T-helper 1 cell treated with Interleukin-12 subunit alpha and Interleukin-12 subunit beta and Interleukin-4 antibody, amounts not matched to agents 30 ng/mL and 1 ng/mL, for 36 hours (primary cell): Measurements from ENCODE around the gene TIGD2. TPM values are rescaled to one million over a fixed set of nuclear protein-coding genes. Genes with fewer than 3 reads are reported as not detected.

Experiments used
- intact Hi-C: fragments of 100-400 bp; cut with micrococcal nuclease; formaldehyde crosslinking; loops from one replicate; pipeline ENCODE4 v1.15.1; 2024
- total RNA-seq: library from RNA; stranded (reverse); gene quantifications from 2 replicates; pipeline ENCODE4 v1.2.3, GENCODE V29; 2022

Gene TIGD2
- total RNA-seq, result 3.3 and 4.1 TPM in 2 replicates

GRCh38 chr4:89110986-89111832, at the start of gene TIGD2:
Gene TIGD2 (plus strand): TSS chr4:89111533. CDS start chr4:89112975, 1,442 bp downstream.
- intact Hi-C loops, result loop anchor here (1.0 to 5.0 kb wide), 19 partner anchors 87 to 1889 kb away; partner anchors contain the start of genes HERC3, HERC5, HSD17B11 and KLHL8

GRCh38 chr4:89064848-89065247, 46.5 kb upstream of the TIGD2 start:
- intact Hi-C loops, result no loop called here

- intact Hi-C loops, result no loop called here
Measured at GRCh38 chr4:89067417-89067816, 43.9 kb upstream of the TIGD2 start.

GRCh38 chr4:89069481-89069880, 41.9 kb upstream of the TIGD2 start:
- intact Hi-C loops, result no loop called here

GRCh38 chr4:89070041-89070440, 41.3 kb upstream of the TIGD2 start:
- intact Hi-C loops, result no loop called here

GRCh38 chr4:89071311-89071710, 40.0 kb upstream of the TIGD2 start:
- intact Hi-C loops, result no loop called here

- intact Hi-C loops, result no loop called here
Measured at GRCh38 chr4:89072921-89073320, 38.4 kb upstream of the TIGD2 start.

- intact Hi-C loops, result no loop called here
Measured at GRCh38 chr4:89077761-89078160, 33.6 kb upstream of the TIGD2 start.

- intact Hi-C loops, result no loop called here
Measured at GRCh38 chr4:89078300-89078699, 33.0 kb upstream of the TIGD2 start.

GRCh38 chr4:89099034-89099433, 12.3 kb upstream of the TIGD2 start:
- intact Hi-C loops, result no loop called here

- intact Hi-C loops, result no loop called here
Measured at GRCh38 chr4:89099471-89099870, 11.9 kb upstream of the TIGD2 start.

- intact Hi-C loops, result no loop called here
Measured at GRCh38 chr4:89100853-89101252, 10.5 kb upstream of the TIGD2 start.

GRCh38 chr4:89101256-89102161, 9.8 kb upstream of the TIGD2 start:
- intact Hi-C loops, result no loop called here

- intact Hi-C loops, result no loop called here
Measured at GRCh38 chr4:89105726-89106125, 5.6 kb upstream of the TIGD2 start.

GRCh38 chr4:89108091-89108490, 3.2 kb upstream of the TIGD2 start:
- intact Hi-C loops, result no loop called here

- intact Hi-C loops, result loop anchor here (2.0 to 5.0 kb wide), 10 partner anchors 117 to 1888 kb away; partner anchors contain the start of genes HSD17B11, KLHL8 and SNCA
Measured at GRCh38 chr4:89109841-89110540, 1.3 kb upstream of the TIGD2 start.

GRCh38 chr4:89110541-89110985, 770 bp upstream of the TIGD2 start:
- intact Hi-C loops, result loop anchor here (2.0 to 5.0 kb wide), 10 partner anchors 117 to 1888 kb away; partner anchors contain the start of genes HSD17B11, KLHL8 and SNCA

GRCh38 chr4:89111833-89112563, 665 bp downstream of the TIGD2 start:
- intact Hi-C loops, result loop anchor here (1.0 to 5.0 kb wide), 19 partner anchors 88 to 1890 kb away; partner anchors contain the start of genes HERC3, HERC5, HSD17B11 and KLHL8

GRCh38 chr4:89113415-89113814, 2.1 kb downstream of the TIGD2 start:
- intact Hi-C loops, result loop anchor here (5.0 kb wide), 6 partner anchors 114 to 1891 kb away; partner anchors contain the start of genes HSD17B11 and KLHL8

GRCh38 chr4:89114100-89114499, 2.8 kb downstream of the TIGD2 start:
- intact Hi-C loops, result loop anchor here (5.0 kb wide), 6 partner anchors 113 to 1892 kb away; partner anchors contain the start of genes HSD17B11 and KLHL8
